ENCODE measurements around the gene ST6GALNAC5.
"Not testable (repeated sequence)": the region's sequence is repeated elsewhere in the genome, so short reads cannot be mapped to it uniquely, and the experiment has no call there.

Gene ST6GALNAC5

DNA sequence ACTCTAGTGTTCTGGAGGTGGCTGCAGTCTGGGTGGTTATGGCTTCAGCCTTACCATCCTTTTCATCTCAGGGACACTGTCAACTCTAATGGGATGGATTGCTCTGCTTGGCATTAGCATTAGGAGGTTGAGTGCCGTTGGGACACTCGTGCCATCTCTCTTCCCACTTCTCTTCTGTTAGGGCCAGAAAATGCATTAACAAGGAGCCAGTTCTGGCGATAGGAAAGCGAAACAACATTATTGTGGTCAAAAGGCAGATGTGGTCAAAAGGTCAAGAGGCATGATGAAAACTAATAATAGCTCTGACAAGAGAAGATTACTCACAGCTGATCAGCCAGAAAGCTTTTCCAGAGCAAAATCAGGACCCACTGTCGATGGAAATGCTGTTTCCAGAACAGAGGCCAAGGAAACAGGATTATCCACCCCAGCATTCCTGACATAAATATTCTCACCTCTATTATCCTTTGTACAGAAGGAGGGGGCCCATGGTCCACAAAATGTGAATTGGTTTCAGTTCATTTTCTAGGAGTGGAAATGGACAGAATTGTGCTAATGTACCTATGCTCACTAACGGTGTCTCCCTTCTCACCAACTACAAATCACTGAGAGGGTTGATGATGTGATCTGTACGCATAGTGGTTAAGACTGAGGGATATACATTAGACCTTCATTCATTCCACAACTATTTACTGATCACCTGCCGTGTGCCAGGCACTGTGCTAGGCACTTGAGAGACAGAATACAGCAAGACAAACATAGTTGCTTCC lies 72.0 kb downstream of the ST6GALNAC5 start:
- DNase-seq = no peak

DNA sequence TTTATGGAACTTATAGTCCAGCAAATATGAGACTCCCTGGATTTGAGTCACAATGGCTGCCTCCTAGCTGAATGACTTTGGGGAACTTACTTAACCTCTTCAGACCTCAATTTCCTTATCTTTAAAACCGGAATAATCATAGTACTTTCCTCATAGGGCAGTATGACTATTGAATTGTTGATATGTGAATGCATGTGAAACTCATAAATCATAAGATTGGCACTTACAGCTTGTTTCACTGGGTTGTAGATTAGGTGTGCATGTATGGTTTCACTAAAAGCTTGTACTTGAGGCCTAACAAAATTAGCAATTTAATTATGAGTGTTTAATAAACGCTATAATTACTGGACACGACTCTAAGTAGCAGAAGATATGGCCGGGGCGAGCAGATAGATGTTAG lies 72.5 kb downstream of the ST6GALNAC5 start:
- DNase-seq = no peak

DNA sequence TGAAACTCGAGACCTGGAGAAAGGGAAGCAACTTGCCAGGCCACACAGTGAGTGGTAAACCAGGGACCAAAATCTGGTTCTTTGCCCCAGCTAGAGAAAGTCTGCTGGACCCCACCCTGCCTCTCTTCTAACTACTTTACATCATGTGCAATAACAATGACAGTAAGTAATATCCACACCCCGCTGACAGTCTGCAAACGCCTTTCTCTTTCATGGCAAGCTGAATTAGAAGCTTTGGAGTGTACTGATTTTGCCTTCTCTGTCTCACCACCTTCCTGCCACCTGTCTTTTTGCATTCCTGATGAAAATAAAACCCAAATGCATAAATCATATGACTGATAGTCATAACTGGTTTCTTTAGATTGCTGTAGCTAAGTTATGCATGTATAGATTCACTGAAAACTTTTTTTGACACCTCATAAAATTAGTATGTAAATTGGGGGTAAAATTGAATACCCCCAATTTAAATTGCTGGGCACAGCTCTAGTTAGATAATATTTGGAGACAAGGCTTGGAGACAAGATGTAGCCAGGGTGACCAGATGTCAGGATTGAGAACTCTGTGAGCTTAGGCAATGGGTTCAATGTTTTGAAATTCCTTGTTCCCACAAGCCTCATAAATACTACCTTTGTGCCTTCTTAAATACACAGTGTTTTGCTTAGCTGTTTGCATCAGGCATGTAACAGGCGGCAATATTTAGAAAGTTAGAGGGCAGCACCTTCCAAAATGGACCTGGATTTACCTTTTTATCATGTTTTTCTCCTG lies 73.5 kb downstream of the ST6GALNAC5 start:
- DNase-seq = no peak

DNA sequence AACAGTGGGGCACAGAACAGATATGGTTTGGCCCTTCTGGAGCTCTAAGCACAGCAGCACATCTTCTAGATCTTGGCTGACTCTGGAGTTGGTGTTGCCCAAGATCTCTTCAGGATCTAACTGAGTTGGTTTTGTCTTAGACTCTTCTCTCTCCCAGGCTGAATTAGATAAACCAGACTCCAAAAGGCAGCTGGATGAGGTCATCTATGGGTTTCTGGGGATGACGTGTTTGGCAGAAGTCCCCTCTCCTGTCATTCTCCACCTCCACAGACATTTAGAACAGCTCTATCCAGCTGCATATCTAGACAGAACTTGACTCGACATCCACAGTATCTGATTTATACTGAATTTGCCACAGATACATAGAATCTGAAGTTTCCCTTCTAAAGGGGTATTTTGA lies 75.3 kb downstream of the ST6GALNAC5 start:
- DNase-seq = no peak

GRCh38 chr1:76944942-76945341 lies 77.7 kb downstream of the ST6GALNAC5 start:
- DNase-seq = no peak

DNA sequence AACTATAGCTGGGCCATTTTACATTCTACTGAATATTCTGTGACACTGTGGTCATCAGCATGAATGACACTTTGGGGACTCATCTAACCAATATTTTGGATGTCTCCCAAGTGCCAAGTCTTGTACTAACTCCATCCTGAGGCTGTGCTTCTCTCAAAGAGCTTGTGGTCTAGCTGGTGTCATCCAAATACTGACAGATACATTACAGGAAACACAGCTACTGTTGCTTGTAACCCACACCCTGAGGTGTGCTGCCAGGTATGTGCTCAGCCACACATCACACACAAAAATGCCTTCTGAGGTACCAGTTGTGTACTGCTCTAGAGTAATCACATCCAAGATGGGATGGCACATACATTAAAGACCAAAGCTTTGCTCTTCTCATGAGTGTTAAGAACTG lies 81.6 kb downstream of the ST6GALNAC5 start:
- no peak for DNase-seq

DNA sequence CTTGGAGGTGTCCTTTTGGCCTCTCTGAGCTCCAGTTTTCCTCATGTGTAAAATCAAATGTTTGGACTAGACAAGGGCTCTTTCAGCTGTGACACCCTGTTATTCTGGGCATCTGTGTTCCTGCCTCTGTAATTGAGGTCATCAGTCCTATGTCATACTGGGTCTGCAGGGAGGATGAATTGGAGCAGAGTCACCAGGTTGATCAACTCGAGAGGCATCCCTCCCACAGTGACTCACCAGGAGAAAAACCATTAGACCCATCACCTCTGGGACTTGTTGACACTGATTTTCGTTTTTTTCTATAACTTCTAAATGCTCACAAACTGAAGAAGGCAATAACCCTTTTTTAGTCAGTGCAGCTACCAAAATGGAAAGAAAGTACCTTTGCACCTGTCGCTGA lies 82.2 kb downstream of the ST6GALNAC5 start:
- no peak for DNase-seq

DNA sequence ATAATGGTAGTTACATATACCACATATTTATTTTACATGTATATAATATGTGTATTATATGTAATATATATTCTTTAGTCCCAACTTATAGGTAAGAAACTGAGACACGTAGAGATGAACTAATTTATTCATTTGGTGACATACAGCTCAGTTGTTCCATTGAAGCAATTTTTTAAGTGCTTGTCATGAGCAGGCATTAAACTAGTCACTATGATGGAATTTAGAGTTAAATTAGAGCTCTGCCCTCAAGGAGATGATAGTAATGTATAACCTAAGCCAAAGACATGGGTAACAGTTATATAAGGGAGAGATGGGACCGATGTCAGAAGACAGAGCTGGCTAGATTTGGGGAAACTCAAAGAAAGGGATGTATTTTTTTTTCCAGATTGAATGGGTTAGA lies 83.0 kb downstream of the ST6GALNAC5 start:
- no peak for DNase-seq

- no peak for DNase-seq
Observed at GRCh38 chr1:76951153-76951552, 83.9 kb downstream of the ST6GALNAC5 start.

GRCh38 chr1:76955652-76956051 lies 88.4 kb downstream of the ST6GALNAC5 start:
- DNase-seq = no peak

- DNase-seq = no peak
Observed at GRCh38 chr1:76957961-76958360, 90.7 kb downstream of the ST6GALNAC5 start.

DNA sequence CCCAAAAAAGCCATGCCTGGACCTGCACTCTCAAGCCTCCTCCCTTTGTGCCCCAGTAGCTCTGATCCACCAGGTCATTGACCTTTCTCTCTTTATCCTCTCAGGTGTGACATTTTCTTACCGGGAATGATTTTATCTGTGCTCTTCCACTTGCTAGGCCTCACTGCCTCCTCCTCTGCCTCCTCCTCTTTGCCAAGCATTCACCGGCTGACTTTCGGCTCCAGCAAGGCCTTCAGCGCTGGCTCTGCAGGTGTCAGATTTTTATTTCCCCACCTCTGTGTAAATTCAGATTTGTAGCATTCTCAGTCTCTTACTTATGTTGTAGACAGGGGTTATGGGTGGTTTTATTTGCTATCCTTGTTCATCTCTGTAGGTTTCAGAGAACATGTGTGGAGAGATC lies 91.5 kb downstream of the ST6GALNAC5 start:
- no peak for DNase-seq

- DNase-seq = no peak
Observed at GRCh38 chr1:76959556-76959955, 92.3 kb downstream of the ST6GALNAC5 start.

DNA sequence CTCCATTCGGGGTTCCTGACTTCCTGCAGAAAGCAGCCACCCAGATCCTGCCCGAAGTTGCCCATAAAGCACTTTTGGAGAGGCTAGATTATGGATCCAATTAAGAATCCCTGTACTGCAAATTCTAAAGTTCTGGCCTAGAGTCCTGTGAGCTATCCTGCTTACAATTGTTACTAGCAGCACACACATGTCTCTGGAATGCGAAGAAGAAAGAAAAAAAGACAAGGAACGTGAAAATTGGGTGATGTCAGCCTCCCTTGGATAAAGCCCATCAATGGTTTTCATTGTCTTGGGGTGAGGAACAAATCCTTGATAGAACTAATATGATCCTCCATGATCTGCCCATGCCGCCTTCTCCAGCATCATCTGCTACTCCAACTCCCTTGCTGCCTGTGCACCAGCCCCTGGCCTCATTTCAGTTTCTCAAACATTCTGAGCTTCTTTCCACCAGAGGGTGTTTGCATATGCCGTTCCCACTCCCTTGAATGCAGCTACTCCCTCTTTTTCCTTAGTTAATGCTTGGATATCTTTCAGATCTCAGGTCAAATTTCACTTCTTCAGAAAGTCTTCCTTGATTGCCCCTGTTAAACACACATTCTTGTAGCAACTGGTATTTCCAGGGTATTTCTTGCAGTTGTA lies 94.0 kb downstream of the ST6GALNAC5 start:
- no peak for DNase-seq

- DNase-seq = no peak
Observed at GRCh38 chr1:76961820-76962207, 94.5 kb downstream of the ST6GALNAC5 start.

- not testable (repeated sequence) for DNase-seq
Observed at GRCh38 chr1:76981267-76981666, 114.0 kb downstream of the ST6GALNAC5 start.

DNA sequence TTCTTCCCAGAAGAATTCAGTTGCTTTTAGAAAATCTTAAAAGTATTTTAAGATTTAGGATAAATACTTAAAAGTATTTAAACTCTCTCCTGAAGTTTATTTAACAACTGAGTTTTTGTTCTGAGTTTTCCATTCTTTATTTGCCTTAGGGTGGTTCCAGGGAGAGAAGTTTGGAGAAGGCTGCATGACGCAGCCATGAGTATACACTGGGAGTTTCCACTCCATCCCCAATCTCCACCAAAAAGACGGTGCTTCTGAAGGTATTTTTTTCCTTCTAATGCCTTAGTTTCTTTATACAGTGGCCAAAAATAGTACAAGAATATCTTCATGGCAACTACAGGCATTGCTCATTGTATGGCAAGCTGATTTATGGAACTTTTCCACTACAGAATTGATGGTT lies 122.7 kb downstream of the ST6GALNAC5 start:
- no peak for DNase-seq

DNA sequence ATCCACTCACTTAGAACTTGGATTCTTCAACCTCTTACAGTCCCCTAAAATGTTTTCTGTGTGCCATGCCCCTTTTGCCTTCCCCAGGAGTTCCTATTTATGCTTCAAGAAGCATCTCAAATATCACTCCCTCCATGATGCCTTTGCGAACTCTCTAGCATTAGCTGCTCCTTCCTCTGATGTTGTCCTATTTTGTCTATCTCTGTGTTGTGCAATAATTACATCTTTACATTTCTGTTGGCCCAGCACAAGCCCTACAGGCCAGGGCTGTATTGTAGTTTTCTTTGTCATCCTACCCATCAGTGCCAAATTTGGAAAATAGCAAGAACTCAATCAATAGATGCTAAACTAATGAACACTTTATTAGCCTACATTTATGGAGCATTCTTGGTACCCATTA lies 125.8 kb downstream of the ST6GALNAC5 start:
- DNase-seq = no peak

- DNase-seq = no peak
Observed at GRCh38 chr1:76998582-76999223, 131.4 kb downstream of the ST6GALNAC5 start.

GRCh38 chr1:77007675-77008074 lies 140.4 kb downstream of the ST6GALNAC5 start:
- no peak for DNase-seq

- no peak for DNase-seq
Observed at GRCh38 chr1:77010937-77011336, 143.7 kb downstream of the ST6GALNAC5 start.

DNA sequence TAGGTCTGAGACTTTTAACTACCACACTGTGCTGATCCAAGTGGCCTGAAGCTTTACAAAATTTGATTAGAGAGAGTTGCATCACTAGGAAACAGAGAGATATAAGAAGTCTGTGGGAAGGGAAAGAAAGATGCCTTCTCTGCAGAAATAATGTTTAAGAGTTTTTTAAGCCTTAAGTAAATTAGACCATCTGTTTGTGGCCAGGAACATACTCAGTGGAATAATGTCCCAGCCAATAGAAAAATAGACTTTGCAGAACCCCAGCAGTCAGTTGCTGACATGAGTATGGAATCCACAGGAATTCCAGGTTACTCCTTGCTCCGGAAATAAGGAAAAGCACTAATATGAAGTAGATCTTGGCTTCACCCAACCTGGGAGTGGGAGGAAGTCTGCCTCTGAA lies 144.8 kb downstream of the ST6GALNAC5 start:
- no peak for DNase-seq

GRCh38 chr1:77014073-77014788 lies 147.0 kb downstream of the ST6GALNAC5 start:
- DNase-seq = no peak
